B cell (primary cell): ENCODE measurements around the gene DYNC2I2. TPM values are rescaled to one million over a fixed set of nuclear protein-coding genes. Genes with fewer than 3 reads are reported as not detected.

Experiments used
- ATAC-seq: fragments of 200-7000 bp; cut with Tn5 transposase; one replicate; pipeline ENCODE4 v1.10.0; 2021; ENCODE audit warnings: low read depth, mild to moderate bottlenecking, moderate number of reproducible peaks, moderate library complexity
- CTCF ChIA-PET: fragments of 350-600 bp; sonication (Branson Sonifier 250); formaldehyde crosslinking; loops from one replicate; lab custom pipeline; 2021; ENCODE audit warnings: antibody characterized with exemption, inconsistent platforms; lab: Charles Lee
- POLR2A ChIA-PET: fragments of 350-600 bp; sonication (Branson Sonifier 250); formaldehyde crosslinking; loops from one replicate; lab custom pipeline; 2021; ENCODE audit warnings: antibody characterized with exemption; lab: Charles Lee
- DNase-seq: peaks from one replicate; pipeline ENCODE4 v3.0.0; 2013
- H2AFZ ChIP-seq: 2 replicates; pipeline ENCODE4 v1.6.1; 2012; ENCODE audit warnings: mild to moderate bottlenecking, low read depth, low read length; ENCODE audit not compliant: insufficient read depth, poor library complexity, severe bottlenecking
- H3K27ac ChIP-seq, 2 donors: 1 replicate in 1 of 2; 2 replicates in 1 of 2; pipeline ENCODE4 v1.5.1; 2012 to 2013; ENCODE audit warnings: low read length in 2 of 2, mild to moderate bottlenecking in 2 of 2, moderate library complexity in 1 of 2
- H3K27me3 ChIP-seq, 4 experiments: fragments of 200-600 bp in 1 of 4; sonication (generic) in 1 of 4; replicated peaks in 1 of 4; 1 replicate in 2 of 4; 2 replicates in 2 of 4; pipeline versions ENCODE4 v1.6.1 to v1.7.0; 2013 to 2016; ENCODE audit warnings: low read length in 3 of 4, mild to moderate bottlenecking in 2 of 4, mixed read lengths in 1 of 4, moderate library complexity in 1 of 4; ENCODE audit not compliant: insufficient read depth in 4 of 4, control insufficient read depth in 3 of 4; ENCODE audit errors: control extremely low read depth in 1 of 4
- H3K36me3 ChIP-seq, 2 experiments: replicated peaks in 1 of 2; 1 replicate in 1 of 2; 2 replicates in 1 of 2; pipeline versions ENCODE4 v1.6.1 to v1.7.1; 2013; ENCODE audit warnings: low read length in 1 of 2; ENCODE audit not compliant: insufficient read depth in 2 of 2, control insufficient read depth in 1 of 2; ENCODE audit errors: control extremely low read depth in 1 of 2, extremely low read depth in 1 of 2
- H3K4me1 ChIP-seq, 2 donors: fragments of 200-600 bp in 1 of 2; sonication (generic) in 1 of 2; 1 replicate in 1 of 2; 2 replicates in 1 of 2; pipeline versions ENCODE4 v1.5.1 to v1.6.1; 2013 to 2017; ENCODE audit warnings: low read length in 2 of 2; ENCODE audit not compliant: control insufficient read depth in 2 of 2, insufficient read depth in 2 of 2
- H3K4me2 ChIP-seq: replicated peaks from 2 replicates; pipeline ENCODE3; 2012; ENCODE audit warnings: mild to moderate bottlenecking, low read depth, low read length; ENCODE audit not compliant: poor library complexity, severe bottlenecking
- H3K4me3 ChIP-seq, 5 experiments: fragments of 200-600 bp in 1 of 5; sonication (generic) in 1 of 5; 1 replicate in 3 of 5; 2 replicates in 2 of 5; pipeline versions ENCODE4 v1.5.1 to v1.7.0; 2011 to 2016; ENCODE audit warnings: low read length in 4 of 5, mild to moderate bottlenecking in 4 of 5, low read depth in 2 of 5, control low read depth in 1 of 5, moderate library complexity in 1 of 5; ENCODE audit not compliant: insufficient read depth in 1 of 5; ENCODE audit errors: control extremely low read depth in 1 of 5, extremely low read depth in 1 of 5
- H3K79me2 ChIP-seq: fragments of 200-600 bp; sonication (generic); one replicate; pipeline ENCODE4 v1.6.0; 2016; ENCODE audit warnings: low read length; ENCODE audit not compliant: control insufficient read depth, insufficient read depth
- H3K9ac ChIP-seq: fragments of 200-600 bp; sonication (generic); 2 replicates; pipeline ENCODE4 v1.6.1; 2017; ENCODE audit warnings: mild to moderate bottlenecking, low read length, moderate library complexity
- H3K9me3 ChIP-seq, 3 donors: one replicate each; pipeline versions ENCODE4 v1.6.1 to v1.7.1; 2013; ENCODE audit warnings: low read length in 2 of 3; ENCODE audit not compliant: control insufficient read depth in 2 of 3, insufficient read depth in 1 of 3; ENCODE audit errors: control extremely low read depth in 1 of 3
- H4K20me1 ChIP-seq: 2 replicates; pipeline ENCODE4 v1.6.0; 2012; ENCODE audit warnings: mild to moderate bottlenecking, low read length; ENCODE audit not compliant: insufficient read depth, control insufficient read depth, poor library complexity, severe bottlenecking
- H3K27ac Mint-ChIP-seq: one replicate; pipeline ENCODE4 v1.8.0; 2021; ENCODE audit warnings: mixed read lengths
- H3K27me3 Mint-ChIP-seq: one replicate; pipeline ENCODE4 v1.8.0; 2021; ENCODE audit warnings: mixed read lengths
- H3K4me1 Mint-ChIP-seq: one replicate; pipeline ENCODE4 v1.8.0; 2021; ENCODE audit warnings: mixed read lengths
- H3K4me3 Mint-ChIP-seq: one replicate; pipeline ENCODE4 v1.8.0; 2021; ENCODE audit warnings: mixed read lengths
- H3K9me3 Mint-ChIP-seq: one replicate; pipeline ENCODE4 v1.8.0; 2022; ENCODE audit warnings: mixed read lengths; ENCODE audit not compliant: insufficient read depth
- EZH2 ChIP-seq: IDR thresholded peaks from 2 replicates; pipeline ENCODE4 v1.6.1; 2012; ENCODE audit warnings: borderline replicate concordance, low read depth, mild to moderate bottlenecking, moderate library complexity, low read length; ENCODE audit not compliant: insufficient read depth, poor library complexity, severe bottlenecking
- WGBS: methylation state at CpG from one replicate; pipeline ENCODE4 v1.1.5; 2013; ENCODE audit warnings: missing lambda C conversion rate; ENCODE audit not compliant: insufficient coverage; 5-methylcytosine and 5-hydroxymethylcytosine counted together
- intact Hi-C: fragments of 100-400 bp; cut with micrococcal nuclease; formaldehyde crosslinking; loops from one replicate; pipeline ENCODE4 v1.10.0; 2022
- polyA plus RNA-seq: library from polyadenylated mRNA; depleted of rRNA; stranded (reverse); fragments of >200 nt; gene quantifications from 2 replicates; pipeline ENCODE4 v1.2.3, GENCODE V29; 2012
- total RNA-seq, 2 donors: library from RNA; stranded (reverse); fragments of 120-200 nt in 1 of 2; gene quantifications; 1 replicate in 1 of 2; 2 replicates in 1 of 2; pipeline versions ENCODE4 v1.2.3 to v1.2.4, GENCODE V29; 2013 to 2022
- TF ChIP-seq, protein P1 (sequence below): fragments of 200-600 bp; IDR thresholded peaks from one replicate; pipeline ENCODE4 v1.8.0; 2022; ENCODE audit warnings: antibody characterized with exemption, mild to moderate bottlenecking

DYNC2I2 gene
- total and polyA plus RNA-seq, 2 donors (not counting 1 experiment from before 2014, with no cell fraction given) = 76.6 to 109 TPM

DNA sequence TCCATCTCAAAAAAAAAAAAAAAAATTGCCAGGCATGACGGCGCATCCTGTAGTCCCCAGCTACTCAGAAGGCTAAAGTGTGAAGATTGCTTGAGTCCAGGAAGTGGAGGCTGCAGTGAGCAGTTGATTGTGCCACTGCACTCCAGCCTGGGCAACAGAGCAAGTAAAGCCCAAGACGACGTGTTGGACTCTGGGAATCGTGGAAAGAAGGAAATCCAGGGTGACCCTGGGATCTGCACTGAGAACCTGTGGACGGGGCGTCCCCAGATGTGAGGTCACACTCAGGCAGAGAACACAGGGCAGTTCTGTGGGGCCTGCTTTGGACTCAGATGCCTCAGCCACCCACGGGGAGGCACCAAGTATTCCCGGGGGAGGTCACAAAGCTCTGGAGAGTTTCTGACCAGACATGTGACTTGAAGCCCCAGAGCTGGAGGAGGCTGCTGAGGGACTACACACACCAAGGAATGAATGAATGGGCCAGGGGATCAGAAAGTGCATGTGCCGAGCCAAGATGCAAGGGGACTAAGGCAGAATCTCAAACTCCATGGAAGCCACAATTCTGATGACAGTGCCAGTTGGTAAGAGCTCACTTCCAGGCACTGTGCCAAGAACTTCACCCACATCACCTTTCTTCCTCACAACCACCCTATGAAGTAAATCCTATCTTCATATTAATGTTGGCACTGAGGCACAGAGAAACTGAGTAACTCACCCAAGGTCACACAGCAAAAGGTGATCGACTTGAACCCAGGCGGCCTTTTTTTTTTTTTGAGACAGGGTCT is 12.9 kb downstream of the DYNC2I2 start:
- ChIA-PET POLR2A (interaction anchor here (0.6 to 1.0 kb wide), 3 partner anchors 8 to 1780 kb away, joined by 3 to 7 read pairs (median 5); no protein-coding TSS in a partner anchor), CTCF (interaction anchor here (0.7 to 1.0 kb wide), 2 partner anchors 77 to 175 kb away, joined by 3 read pairs; partner anchors contain the start of gene ENDOG)
- Histone ChIP-seq H3K9ac (no peak overlapping the region), H3K27ac (peak overlapping the region; percentile 29 to 56), H3K79me2 (peaks cover 50% of the 10 kb centered on the region), H3K9me3 (no peaks in the 10 kb centered on the region), H3K4me3 (no peak overlapping the region), H3K4me1 (peaks cover 6 to 15% of the 10 kb centered on the region in 2 donors), H3K4me2 (peak overlapping the region; percentile 32), H3K27me3 (no peaks in the 10 kb centered on the region), H3K36me3 (peaks cover 0 to 12% of the 10 kb centered on the region in 2 experiments), H2AFZ (no peak overlapping the region), H4K20me1 (no peaks in the 10 kb centered on the region)
- no peak for TF ChIP-seq EZH2
- TF ChIP-seq, protein P1, sequence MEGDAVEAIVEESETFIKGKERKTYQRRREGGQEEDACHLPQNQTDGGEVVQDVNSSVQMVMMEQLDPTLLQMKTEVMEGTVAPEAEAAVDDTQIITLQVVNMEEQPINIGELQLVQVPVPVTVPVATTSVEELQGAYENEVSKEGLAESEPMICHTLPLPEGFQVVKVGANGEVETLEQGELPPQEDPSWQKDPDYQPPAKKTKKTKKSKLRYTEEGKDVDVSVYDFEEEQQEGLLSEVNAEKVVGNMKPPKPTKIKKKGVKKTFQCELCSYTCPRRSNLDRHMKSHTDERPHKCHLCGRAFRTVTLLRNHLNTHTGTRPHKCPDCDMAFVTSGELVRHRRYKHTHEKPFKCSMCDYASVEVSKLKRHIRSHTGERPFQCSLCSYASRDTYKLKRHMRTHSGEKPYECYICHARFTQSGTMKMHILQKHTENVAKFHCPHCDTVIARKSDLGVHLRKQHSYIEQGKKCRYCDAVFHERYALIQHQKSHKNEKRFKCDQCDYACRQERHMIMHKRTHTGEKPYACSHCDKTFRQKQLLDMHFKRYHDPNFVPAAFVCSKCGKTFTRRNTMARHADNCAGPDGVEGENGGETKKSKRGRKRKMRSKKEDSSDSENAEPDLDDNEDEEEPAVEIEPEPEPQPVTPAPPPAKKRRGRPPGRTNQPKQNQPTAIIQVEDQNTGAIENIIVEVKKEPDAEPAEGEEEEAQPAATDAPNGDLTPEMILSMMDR = no peak
- H3K27me3 Mint-ChIP-seq = no peaks in the 10 kb centered on the region
- peak overlapping the region; percentile 69 for H3K4me3 Mint-ChIP-seq
- 67% methylated on average over 11 of the region's 12 CpGs for WGBS
- no peaks in the 10 kb centered on the region for H3K9me3 Mint-ChIP-seq
- intact Hi-C loops = no loop called here
- ATAC-seq (peak; percentile 71), DNase-seq (peak; percentile 50)
- H3K4me1 Mint-ChIP-seq = peaks cover 18% of the 10 kb centered on the region
- H3K27ac Mint-ChIP-seq = peak overlapping the region; percentile 92
